K562 (cell line): ENCODE measurements around the gene RALGPS1. TPM values are rescaled to one million over a fixed set of nuclear protein-coding genes. Genes with fewer than 3 reads are reported as not detected.

Experiments used
- ATAC-seq: fragments of 200-7000 bp; cut with Tn5 transposase; 3 replicates; pipeline ENCODE4 v1.9.1; 2020; ENCODE audit warnings: moderate library complexity
- BruUV-seq: library from RNA; stranded (reverse); fragments of 400-500 nt; replicated peaks from 2 replicates; lab custom pipeline; 2021; lab: Mats Ljungman, UMichigan
- CTCF ChIA-PET: fragments of 300-600 bp; formaldehyde crosslinking; extraction: SDS; loops from one replicate; lab custom pipeline; 2021; ENCODE audit warnings: low intra/inter-chr PET ratio; lab: Yijun Ruan, JAX
- POLR2A ChIA-PET: fragments of 300-600, 350-650 bp; sonication (Branson Sonifier 250); formaldehyde crosslinking; extraction: SDS; loops from one replicate; lab custom pipeline; 2021; ENCODE audit warnings: antibody characterized with exemption, inconsistent platforms; lab: Yijun Ruan, JAX
- DNase-seq, 4 experiments: peaks; one replicate each; pipeline versions ENCODE4 v3.0.0 to v3.0.0-alpha.2; 2011 to 2018; ENCODE audit warnings: low spot score in 3 of 4, mixed read lengths in 3 of 4; ENCODE audit errors: extremely low read depth in 1 of 4
- FAIRE-seq: peaks from 2 replicates; lab custom pipeline; 2011; peaks lifted over from hg19 to GRCh38; lab: Jason Lieb, UNC
- H2AFZ ChIP-seq: 2 replicates; pipeline ENCODE4 v1.6.0; 2011; ENCODE audit warnings: low read depth, low read length, control low read depth, inconsistent platforms
- H3K27ac ChIP-seq: fragments of 200-600 bp; 3 replicates; pipeline ENCODE4 v1.8.0; 2011; ENCODE audit warnings: low read depth, mild to moderate bottlenecking, control low read depth, inconsistent platforms, low read length, moderate library complexity, mixed read lengths; ENCODE audit errors: extremely low read depth
- H3K27me3 ChIP-seq, 2 experiments: fragments of 300-600 bp in 1 of 2; 2 replicates in 1 of 2; 3 replicates in 1 of 2; pipeline versions ENCODE4 v1.6.0 to v1.8.0; 2011; ENCODE audit warnings: inconsistent platforms in 2 of 2, low read length in 2 of 2, mild to moderate bottlenecking in 1 of 2, mixed read lengths in 1 of 2, moderate library complexity in 1 of 2; ENCODE audit not compliant: control insufficient read depth in 2 of 2, insufficient read depth in 2 of 2
- H3K36me3 ChIP-seq: fragments of 300-600 bp; 3 replicates; pipeline ENCODE4 v1.8.0; 2011; ENCODE audit warnings: mild to moderate bottlenecking, low read length, inconsistent platforms; ENCODE audit not compliant: control insufficient read depth, insufficient read depth
- H3K4me1 ChIP-seq, 2 experiments: fragments of 200-600 bp in 1 of 2; replicated peaks in 1 of 2; 2 replicates in 1 of 2; 3 replicates in 1 of 2; pipeline versions ENCODE4 v1.5.1 to v1.8.0; 2011; ENCODE audit warnings: inconsistent platforms in 2 of 2, low read length in 2 of 2, mild to moderate bottlenecking in 1 of 2, mixed read lengths in 1 of 2, moderate library complexity in 1 of 2; ENCODE audit not compliant: control insufficient read depth in 2 of 2, insufficient read depth in 2 of 2
- H3K4me2 ChIP-seq: 2 replicates; pipeline ENCODE4 v1.6.1; 2011; ENCODE audit warnings: low read length, control low read depth, inconsistent platforms, mixed read lengths; ENCODE audit not compliant: insufficient read depth
- H3K4me3 ChIP-seq: fragments of 200-600 bp; sonication (generic), shearing (Covaris generic); 2 replicates; pipeline ENCODE4 v1.5.1; 2016; ENCODE audit warnings: control low read depth, inconsistent platforms
- H3K79me2 ChIP-seq: fragments of 200-600 bp; 3 replicates; pipeline ENCODE4 v1.8.0; 2011; ENCODE audit warnings: low read length, inconsistent platforms; ENCODE audit not compliant: control insufficient read depth, insufficient read depth
- H3K9ac ChIP-seq, 2 experiments: 2 replicates each; pipeline versions ENCODE4 v1.6.0 to v1.6.1; 2011; ENCODE audit warnings: low read depth in 2 of 2, low read length in 2 of 2, control low read depth in 1 of 2, inconsistent platforms in 1 of 2, mild to moderate bottlenecking in 1 of 2, mixed read lengths in 1 of 2; ENCODE audit not compliant: insufficient read depth in 1 of 2
- H3K9me1 ChIP-seq: one replicate; pipeline ENCODE4 v1.6.0; 2011; ENCODE audit warnings: inconsistent platforms, mild to moderate bottlenecking, low read length, moderate library complexity; ENCODE audit not compliant: control insufficient read depth, insufficient read depth
- H3K9me3 ChIP-seq: replicated peaks from 2 replicates; pipeline ENCODE4 v1.5.1; 2011; ENCODE audit warnings: low read depth, low read length, inconsistent platforms; ENCODE audit not compliant: control insufficient read depth, insufficient read depth
- H4K20me1 ChIP-seq: replicated peaks from 2 replicates; pipeline ENCODE4 v1.6.1; 2011; ENCODE audit warnings: low read length, inconsistent platforms, mixed read lengths; ENCODE audit not compliant: control insufficient read depth, insufficient read depth
- CGGBP1 ChIP-seq: fragments of 250-450 bp; sonication (Bioruptor Pico); IDR thresholded peaks from 2 replicates; pipeline ENCODE4 v1.9.0; 2021; ENCODE audit warnings: mild to moderate bottlenecking
- CREB1 ChIP-seq, 2 experiments: sonication (generic) in 1 of 2; formaldehyde crosslinking in 1 of 2; IDR thresholded peaks; 2 replicates each; pipeline versions ENCODE4 v1.6.1 to v1.8.0; 2012 to 2022; ENCODE audit warnings: inconsistent platforms in 1 of 2, mild to moderate bottlenecking in 1 of 2, missing genetic modification reagents in 1 of 2, moderate library complexity in 1 of 2
- DMBX1 ChIP-seq: fragments of 250-450 bp; sonication (Bioruptor Pico); IDR thresholded peaks from 2 replicates; pipeline ENCODE4 v1.8.0; 2022; ENCODE audit warnings: inconsistent platforms, mild to moderate bottlenecking, moderate library complexity, borderline replicate concordance
- E2F8 ChIP-seq: fragments of 450-650 bp; IDR thresholded peaks from 2 replicates; pipeline ENCODE4 v1.7.1; 2018; ENCODE audit warnings: mild to moderate bottlenecking, low read depth; ENCODE audit not compliant: partially characterized antibody
- GATA2 ChIP-seq: sonication (generic); formaldehyde crosslinking; IDR thresholded peaks from 2 replicates; pipeline ENCODE4 v1.4.0; 2020; ENCODE audit warnings: mild to moderate bottlenecking, missing genetic modification reagents
- MEIS2 ChIP-seq: fragments of 450-650 bp; IDR thresholded peaks from 2 replicates; pipeline ENCODE4 v1.6.1; 2014; ENCODE audit warnings: mild to moderate bottlenecking; ENCODE audit not compliant: partially characterized antibody
- NUFIP1 ChIP-seq: fragments of 450-650 bp; IDR thresholded peaks from 2 replicates; pipeline ENCODE4 v1.6.1; 2018; ENCODE audit not compliant: partially characterized antibody
- PML ChIP-seq: IDR thresholded peaks from 2 replicates; pipeline ENCODE4 v1.6.1; 2012; ENCODE audit warnings: low read length, inconsistent platforms
- RBM22 ChIP-seq: fragments of 200-400 bp; formaldehyde crosslinking; IDR thresholded peaks from 2 replicates; pipeline ENCODE4 v1.6.1; 2018; ENCODE audit warnings: low read length, low read depth; ENCODE audit not compliant: poor library complexity, severe bottlenecking
- YY1 ChIP-seq, 3 experiments: IDR thresholded peaks; 2 replicates each; pipeline ENCODE4 v1.6.1; 2011; ENCODE audit warnings: low read length in 2 of 3, mild to moderate bottlenecking in 2 of 3, moderate library complexity in 2 of 3, borderline replicate concordance in 1 of 3, control low read depth in 1 of 3, low read depth in 1 of 3; ENCODE audit not compliant: insufficient read depth in 3 of 3, insufficient replicate concordance in 2 of 3, control insufficient read depth in 1 of 3, insufficient read length in 1 of 3; ENCODE audit errors: extremely low read depth in 1 of 3
- ZBTB43 ChIP-seq: sonication (generic); formaldehyde crosslinking; IDR thresholded peaks from 2 replicates; pipeline ENCODE4 v1.8.0; 2023; ENCODE audit warnings: mild to moderate bottlenecking, missing genetic modification reagents
- ZNF780A ChIP-seq: fragments of 250-450 bp; sonication (Bioruptor Pico); IDR thresholded peaks from 2 replicates; pipeline ENCODE4 v1.5.0; 2021; ENCODE audit warnings: mild to moderate bottlenecking
- WGBS: fragments of 100-300 bp; shearing (Covaris generic); methylation state at CpG from one replicate; pipeline ENCODE4 v1.1.6; 2016; ENCODE audit warnings: low coverage, mixed read lengths; ENCODE audit not compliant: insufficient coverage; ENCODE audit errors: missing lambda C conversion rate; 5-methylcytosine and 5-hydroxymethylcytosine counted together
- in situ Hi-C: fragments of 300-500 bp; cut with MboI; formaldehyde crosslinking; loops from 4 replicates; pipeline ENCODE4 v1.15.0; 2018; ENCODE audit warnings: inconsistent platforms, mixed read lengths
- intact Hi-C: fragments of 100-400 bp; cut with micrococcal nuclease; formaldehyde crosslinking; loops from 2 replicates; pipeline ENCODE4 v1.14.2; 2022
- polyA plus RNA-seq, 8 experiments: library from polyadenylated mRNA; depleted of rRNA in 4 of 8; stranded (reverse) in 5 of 8; unstranded in 3 of 8; fragments of >200 nt; fragmentation: Nextera tagmentation in 2 of 8; fragmentation: Illumina TruSeq in 1 of 8; extraction: Ambion mirVana in 2 of 8; extraction: Trizol in 1 of 8; gene quantifications; 2 replicates each; pipeline versions ENCODE4 v1.2.1 to v1.2.3, GENCODE V29; 2011 to 2014; ENCODE audit warnings: inconsistent platforms in 1 of 8, missing spikeins in 1 of 8
- total RNA-seq, 7 experiments: library from RNA; depleted of rRNA in 6 of 7; stranded (reverse); fragments of >200 nt in 6 of 7; fragmentation: Illumina TruSeq in 2 of 7; extraction: Trizol in 2 of 7; gene quantifications; 2 replicates each; pipeline versions ENCODE4 v1.2.1 to v1.2.3, GENCODE V29; 2011 to 2021; ENCODE audit warnings: low replicate concordance in 1 of 7
- TF ChIP-seq, protein P1 (sequence below): fragments of 250-450 bp; sonication (Bioruptor Pico); IDR thresholded peaks from 2 replicates; pipeline ENCODE4 v1.8.0; 2022; ENCODE audit warnings: moderate library complexity, mild to moderate bottlenecking, inconsistent platforms

Gene RALGPS1
- total and polyA plus RNA-seq, 9 of the 15 experiments (the other 6 are each of a cell fraction or from before 2014, with no cell fraction given) = 0.04 to 2.6 (median 1.5) TPM

- TF ChIP-seq ZNF780A = no peak
- no peak for TF ChIP-seq ZBTB43 (CRISPR knock-in tag)
- TF ChIP-seq CGGBP1 (CRISPR knock-in tag) = no peak
- no peak for TF ChIP-seq DMBX1 (CRISPR knock-in tag)
- TF ChIP-seq PML = no peak
- TF ChIP-seq MEIS2 = no peak
These were observed 299.3 kb downstream of the RALGPS1 start (continued) for GRCh38 chr9:127213859-127214258.

- Histone ChIP-seq H3K27ac (no peak overlapping the region), H3K9me1 (no peaks in the 10 kb centered on the region), H3K27me3 (peaks cover 27 to 81% of the 10 kb centered on the region in 2 experiments), H3K4me1 (peaks cover 7 to 14% of the 10 kb centered on the region in 2 experiments; a peak in 4 of 5 replicates), H3K4me3 (no peak overlapping the region), H3K36me3 (no peaks in the 10 kb centered on the region), H3K9ac (no peak overlapping the region), H3K9me3 (no peaks in the 10 kb centered on the region), H3K79me2 (no peaks in the 10 kb centered on the region), H3K4me2 (no peak overlapping the region), H2AFZ (no peak overlapping the region), H4K20me1 (0 out of 2 replicates have a peak, but pooled peaks cover 4% of the 10 kb centered on the region)
- WGBS = 3% methylated on average over 6 of the region's 6 CpGs
- no TSS peak for BruUV-seq
- intact Hi-C loops (loop anchor here (1.0 to 5.0 kb wide), 3 partner anchors 183 to 283 kb away; partner anchors contain the start of gene SLC2A8), in situ Hi-C loops (loop anchor here (10.0 kb wide), 1 partner anchor 710 kb away; no protein-coding TSS in a partner anchor)
- CTCF ChIA-PET = interaction anchor here (0.9 kb wide), 1 partner anchor 146 kb away, joined by 5 read pairs; no protein-coding TSS in a partner anchor
- FAIRE-seq (peak; percentile 94), DNase-seq (peak; percentile 71 to 77 (median 74)), ATAC-seq (peak; percentile 89)
- POLR2A ChIA-PET = interaction anchor here (1.1 kb wide), 1 partner anchor 10 kb away, joined by 4 read pairs; no protein-coding TSS in a partner anchor
- TF ChIP-seq NUFIP1 (no peak), CREB1 (IDR thresholded peaks at IDR 0.05) (no peak), CREB1 (CRISPR knock-in tag; IDR thresholded peaks at IDR 0.05) (no peak), E2F8 (no peak), YY1 (IDR thresholded peaks at IDR 0.05; ENCODE audit: borderline replicate concordance in 1 of 3, control insufficient read depth in 1 of 3, extremely low read depth in 1 of 3, insufficient read depth in 3 of 3, insufficient read length in 1 of 3, insufficient replicate concordance in 2 of 3, low read depth in 1 of 3, low read length in 2 of 3) (peak in 1 of 3 experiments; percentile 68), RBM22 (no peak), GATA2 (CRISPR knock-in tag) (no peak)
- TF ChIP-seq, protein P1, sequence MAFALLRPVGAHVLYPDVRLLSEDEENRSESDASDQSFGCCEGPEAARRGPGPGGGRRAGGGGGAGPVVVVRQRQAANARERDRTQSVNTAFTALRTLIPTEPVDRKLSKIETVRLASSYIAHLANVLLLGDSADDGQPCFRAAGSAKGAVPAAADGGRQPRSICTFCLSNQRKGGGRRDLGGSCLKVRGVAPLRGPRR (CRISPR knock-in tag) = no peak
These were observed 300.1 kb downstream of the RALGPS1 start for GRCh38 chr9:127214421-127215267.
